Hindlimb muscle (tissue), 1 donor: Measurements from ENCODE around the gene HIVEP3. TPM values are rescaled to one million over a fixed set of nuclear protein-coding genes. Genes with fewer than 3 reads are reported as not detected.
A peak's percentile ranks its signal among the peaks of the same experiment; 100 is the strongest.

Experiments
- DNase-seq: peaks from one replicate; pipeline ENCODE4 v3.0.0-alpha.2; 2013
- polyA plus RNA-seq: library from polyadenylated mRNA; unstranded; fragments of 120-200 nt; gene quantifications from one replicate; pipeline ENCODE4 v1.2.1, GENCODE V29; 2013; ENCODE audit not compliant: insufficient read length

HIVEP3 gene
- polyA plus RNA-seq, 1 donor = 3.1 TPM

DNA sequence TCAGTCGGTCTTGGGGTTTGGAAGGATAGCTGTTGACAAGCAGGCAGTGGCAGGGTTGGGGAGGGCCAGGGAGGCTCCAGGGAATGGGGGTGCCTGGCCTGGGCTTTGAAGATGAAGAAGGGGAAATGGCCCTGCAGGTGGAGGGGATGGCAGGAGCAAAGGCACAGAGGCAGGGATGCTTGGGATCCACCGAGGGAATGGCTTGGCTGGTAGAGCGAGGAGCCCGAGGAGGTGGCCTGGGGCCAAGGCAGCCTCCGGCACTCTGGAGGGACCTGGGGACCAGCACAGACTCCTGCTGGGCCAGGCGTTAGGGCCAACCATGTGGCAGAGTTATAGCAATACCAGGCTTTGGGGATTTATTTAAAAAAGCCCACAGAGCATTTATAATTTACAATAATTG, 371.4 kb downstream of the HIVEP3 start:
- no peak for DNase-seq

DNA sequence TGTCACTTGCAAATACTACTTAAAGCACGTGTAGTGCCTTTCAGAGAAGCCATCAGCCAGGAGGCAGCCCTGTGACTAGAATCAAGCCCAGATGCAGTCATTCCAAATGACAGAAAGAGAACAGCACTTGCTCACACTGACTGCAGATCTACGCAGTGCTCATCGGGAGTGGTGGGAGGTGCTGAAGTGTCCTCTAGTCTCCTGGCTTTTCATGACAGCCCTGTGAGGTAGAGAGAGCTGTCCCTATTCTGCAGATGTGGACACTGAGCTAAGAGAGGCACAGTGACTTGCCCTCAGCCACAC, 371.9 kb downstream of the HIVEP3 start:
- no peak for DNase-seq

GRCh38 chr1:41545996-41546832, 372.5 kb downstream of the HIVEP3 start:
- DNase-seq = no peak

- no peak for DNase-seq
These were observed 376.4 kb downstream of the HIVEP3 start for GRCh38 chr1:41542196-41542930.

DNA sequence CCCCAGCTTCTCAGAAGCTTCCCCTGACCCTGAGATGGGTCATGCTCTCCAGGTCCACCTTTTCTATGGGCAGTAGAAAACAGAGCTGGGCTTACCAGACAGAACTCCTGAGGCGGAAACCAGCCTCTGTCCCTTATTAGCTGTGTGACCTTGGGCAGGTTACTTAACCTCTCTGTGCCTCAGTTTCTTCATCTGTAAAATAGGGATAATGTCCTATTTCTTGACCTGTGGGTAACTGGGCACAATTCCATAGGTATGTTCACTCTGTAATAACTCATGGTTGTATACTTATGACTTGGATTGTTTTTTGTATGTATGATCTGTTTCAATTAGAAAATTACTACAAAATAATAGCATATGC, 377.1 kb downstream of the HIVEP3 start:
- DNase-seq = no peak

GRCh38 chr1:41540886-41541591, 377.7 kb downstream of the HIVEP3 start:
- no peak for DNase-seq

- DNase-seq = no peak
These were observed 378.7 kb downstream of the HIVEP3 start for GRCh38 chr1:41539999-41540398.

GRCh38 chr1:41539418-41539805, 379.3 kb downstream of the HIVEP3 start:
- DNase-seq = no peak

- no peak for DNase-seq
These were observed 379.8 kb downstream of the HIVEP3 start for GRCh38 chr1:41538741-41539417.

GRCh38 chr1:41537788-41538351, 380.9 kb downstream of the HIVEP3 start:
- DNase-seq = peak; percentile 48

DNA sequence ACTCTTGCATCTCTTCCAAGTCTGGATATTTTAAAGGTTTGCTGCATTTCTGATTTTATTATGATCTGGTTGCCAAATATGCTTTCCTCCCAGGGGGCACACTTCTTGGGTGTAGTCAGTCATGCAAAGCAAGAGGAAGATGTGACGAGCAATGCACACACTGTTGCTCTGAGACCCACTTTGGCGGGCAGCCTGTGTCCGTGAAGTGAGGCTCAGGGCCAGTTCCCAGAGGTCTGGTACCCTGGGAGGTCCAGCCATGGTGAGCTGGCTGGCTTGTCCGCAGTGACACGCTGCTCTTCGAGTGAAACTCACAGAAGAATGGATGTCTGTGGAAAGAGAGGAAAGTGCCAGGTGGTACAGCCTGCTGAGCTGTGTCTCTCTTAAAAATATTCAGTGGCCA, 381.5 kb downstream of the HIVEP3 start:
- no peak for DNase-seq

DNA sequence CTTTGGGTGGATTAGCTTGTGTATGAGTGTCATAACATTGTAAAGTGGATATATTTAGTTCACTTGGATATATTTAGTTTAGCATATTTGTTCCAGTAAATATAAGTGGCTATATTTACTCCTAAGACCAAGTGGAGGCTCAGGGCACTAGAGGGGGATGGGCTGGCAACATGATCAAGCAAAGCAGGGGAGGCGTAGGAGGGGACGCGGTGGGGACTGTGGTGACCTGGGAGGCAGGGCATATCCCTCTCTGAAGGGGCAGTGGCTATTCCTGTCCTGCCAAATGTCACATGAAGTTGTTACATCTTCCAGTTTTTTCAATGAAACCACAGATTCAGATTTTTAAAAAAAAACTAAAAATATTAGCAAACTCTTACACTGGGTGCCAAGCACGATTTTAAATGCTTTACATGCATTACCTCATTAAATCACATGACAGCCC, 382.3 kb downstream of the HIVEP3 start:
- DNase-seq = no peak

DNA sequence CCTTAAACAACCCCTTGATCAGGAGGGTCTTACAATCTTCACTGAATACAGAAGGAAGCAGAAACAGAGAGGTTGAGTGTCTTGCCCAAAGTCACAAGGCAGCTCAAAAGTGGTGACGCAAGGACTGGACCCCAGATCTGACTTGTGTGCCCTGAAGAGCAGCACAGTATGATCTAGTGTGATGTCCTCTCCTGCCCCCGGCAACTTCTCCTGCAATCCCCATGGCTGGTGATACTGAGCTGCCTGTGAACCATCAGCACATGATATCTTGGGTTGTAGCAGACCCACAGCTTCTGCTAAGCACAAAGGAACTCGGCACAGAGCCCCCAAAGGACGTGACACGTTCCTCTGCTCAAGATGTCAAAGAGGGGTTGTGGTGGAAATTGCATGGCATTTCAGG, 383.0 kb downstream of the HIVEP3 start:
- DNase-seq = no peak

GRCh38 chr1:41535276-41535675, 383.4 kb downstream of the HIVEP3 start:
- DNase-seq = no peak

DNA sequence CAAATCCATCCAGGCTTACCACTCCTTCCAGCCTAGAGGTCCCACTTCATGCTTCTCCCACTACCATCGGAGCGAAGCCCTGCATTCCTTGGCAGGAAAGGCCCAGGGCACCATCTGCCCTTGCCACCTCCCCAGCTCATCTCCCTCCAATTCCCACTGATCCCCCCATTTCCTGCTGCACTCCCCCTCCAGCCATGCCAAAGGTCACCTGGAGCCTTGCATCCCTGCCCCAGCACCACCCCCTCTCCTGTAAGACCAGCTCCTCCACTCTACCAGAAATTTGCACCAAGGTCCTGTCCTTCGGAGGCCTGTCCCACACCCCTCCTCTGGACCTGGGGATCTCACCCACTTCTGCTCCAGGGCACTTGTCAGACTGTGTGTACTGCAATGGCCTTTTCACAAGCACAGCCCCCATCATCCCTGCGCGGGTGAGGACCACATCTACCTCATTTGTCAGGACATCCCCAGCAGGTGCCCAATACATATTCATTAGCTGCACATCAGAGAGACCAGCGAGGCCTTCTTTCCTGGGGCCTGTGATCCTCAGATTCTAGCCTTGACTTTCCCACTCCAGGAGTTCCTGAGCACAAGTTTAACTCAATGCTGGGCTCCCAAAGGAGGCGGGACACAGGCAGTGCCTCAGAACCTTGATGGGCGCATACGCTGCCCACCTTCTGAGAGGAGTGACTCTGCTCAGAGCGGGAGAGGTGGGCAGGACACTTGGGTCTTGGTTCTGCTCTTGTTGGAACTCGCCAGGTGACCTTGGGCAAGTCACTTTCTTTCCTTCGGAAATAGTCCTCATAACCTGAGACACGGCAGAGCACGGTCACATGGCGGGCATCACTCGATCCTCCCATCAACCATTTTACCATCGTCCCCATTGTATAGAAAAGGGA, 384.3 kb downstream of the HIVEP3 start:
- DNase-seq = no peak

DNA sequence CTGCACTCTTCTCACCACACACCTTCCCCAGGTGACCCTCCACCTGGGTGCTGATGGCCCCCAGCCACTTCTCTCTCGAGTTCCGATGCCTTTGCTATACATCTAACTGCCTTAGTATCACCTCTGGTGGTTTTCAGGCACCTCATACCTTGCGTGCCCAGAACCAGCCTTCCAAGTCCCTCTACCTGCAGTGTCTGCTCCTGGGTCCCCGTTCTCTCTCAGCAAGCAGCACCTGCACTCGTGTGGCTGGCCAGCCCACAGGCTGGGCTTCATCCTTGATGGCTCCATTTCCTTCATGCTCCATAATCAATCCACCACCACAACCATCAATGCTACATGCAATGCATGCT, 385.0 kb downstream of the HIVEP3 start:
- DNase-seq = no peak

DNA sequence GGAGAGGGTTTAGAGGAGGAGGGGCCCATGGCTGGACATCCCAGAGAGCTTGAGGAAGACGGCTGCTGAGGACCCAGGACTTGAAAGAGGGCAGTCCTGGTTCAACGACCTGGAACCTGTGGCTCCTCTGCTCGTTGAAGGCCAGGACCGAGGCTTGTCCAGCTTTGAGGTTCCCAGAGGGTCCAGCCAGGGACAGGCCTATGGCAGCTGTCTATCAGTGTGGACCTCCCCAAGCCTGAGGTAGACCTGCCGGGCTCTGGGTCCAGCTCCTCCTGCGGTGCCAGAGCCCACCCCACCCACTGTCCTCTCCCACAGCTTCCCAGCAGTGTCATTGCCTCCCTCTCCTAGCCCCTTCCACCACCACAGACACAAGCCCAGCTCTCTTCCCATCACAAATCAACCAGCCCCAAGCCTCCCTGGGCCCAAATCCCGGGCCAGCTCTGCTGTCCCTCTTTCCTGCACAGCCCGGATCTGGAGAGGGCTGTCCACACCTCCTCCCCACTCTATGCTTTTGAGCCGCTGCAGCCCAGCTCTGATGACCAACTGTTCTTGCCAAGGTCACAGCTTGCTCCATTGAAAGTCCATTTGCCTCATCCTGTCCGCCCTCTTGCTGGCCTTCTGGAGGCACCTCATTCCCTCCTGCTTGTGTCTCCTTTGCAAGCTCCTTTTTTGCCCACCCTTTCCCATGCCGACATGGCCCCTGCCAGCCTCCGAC, 385.5 kb downstream of the HIVEP3 start:
- no peak for DNase-seq

GRCh38 chr1:41532206-41532975, 386.3 kb downstream of the HIVEP3 start:
- no peak for DNase-seq

- DNase-seq = no peak
These were observed 388.3 kb downstream of the HIVEP3 start for GRCh38 chr1:41530411-41530810.
